Dermis blood vessel endothelial cell (primary cell): ENCODE data around the gene ZNF652. TPM values are rescaled to one million over a fixed set of nuclear protein-coding genes. Genes with fewer than 3 reads are reported as not detected.
A peak's percentile ranks its signal among the peaks of the same experiment; 100 is the strongest.
"Not testable (repeated sequence)": the region's sequence is repeated elsewhere in the genome, so short reads cannot be mapped to it uniquely, and the experiment has no call there.

Experiments
- DNase-seq: peaks from one replicate; pipeline ENCODE4 v3.0.0; 2010
- total RNA-seq: library from RNA; depleted of rRNA; stranded (reverse); fragments of >200 nt; gene quantifications from 2 replicates; pipeline ENCODE4 v1.2.3, GENCODE V29; 2014

The ZNF652 gene
- total RNA-seq, 1 donor from 2014 or later = 11.4 TPM

DNA sequence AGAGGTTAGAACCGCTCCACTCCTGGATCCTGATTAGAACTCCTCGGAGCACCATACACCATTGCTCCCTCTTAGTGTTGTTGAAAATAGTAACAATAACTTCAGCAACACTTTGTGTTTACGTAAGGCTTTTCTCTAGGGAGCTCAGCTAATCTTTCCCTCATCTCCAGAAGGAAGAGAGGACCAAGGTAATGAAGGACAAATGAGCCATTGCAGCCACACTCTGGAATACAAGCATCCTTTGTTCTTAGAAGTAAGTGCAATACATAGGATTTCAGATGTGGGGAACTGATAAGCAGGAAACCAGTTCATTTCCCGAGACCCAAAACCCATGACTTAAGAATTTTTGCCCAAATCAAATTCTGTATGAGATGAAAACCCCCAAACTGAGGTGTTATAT lies 22.9 kb upstream of the ZNF652 start:
- DNase-seq = no peak

DNA sequence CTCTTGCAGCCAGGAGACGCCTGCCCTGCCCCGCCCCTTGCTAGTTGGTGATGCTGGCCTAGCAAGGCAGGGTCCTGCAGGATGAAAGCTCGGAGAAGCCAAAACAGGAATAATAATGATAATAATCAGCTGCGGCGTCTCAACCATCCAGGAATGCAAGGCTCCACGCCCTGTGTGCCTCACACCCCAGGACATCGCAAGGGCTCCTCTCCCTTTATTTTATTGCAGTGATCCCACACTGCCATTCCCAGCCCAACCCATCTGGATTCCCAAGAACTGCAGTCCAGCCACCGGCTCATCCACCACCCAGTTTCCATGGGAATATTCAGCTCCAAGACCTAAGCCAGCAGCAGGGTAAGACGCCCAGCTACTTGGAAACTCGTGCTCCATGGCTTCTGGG lies 21.0 kb upstream of the ZNF652 start:
- no peak for DNase-seq

DNA sequence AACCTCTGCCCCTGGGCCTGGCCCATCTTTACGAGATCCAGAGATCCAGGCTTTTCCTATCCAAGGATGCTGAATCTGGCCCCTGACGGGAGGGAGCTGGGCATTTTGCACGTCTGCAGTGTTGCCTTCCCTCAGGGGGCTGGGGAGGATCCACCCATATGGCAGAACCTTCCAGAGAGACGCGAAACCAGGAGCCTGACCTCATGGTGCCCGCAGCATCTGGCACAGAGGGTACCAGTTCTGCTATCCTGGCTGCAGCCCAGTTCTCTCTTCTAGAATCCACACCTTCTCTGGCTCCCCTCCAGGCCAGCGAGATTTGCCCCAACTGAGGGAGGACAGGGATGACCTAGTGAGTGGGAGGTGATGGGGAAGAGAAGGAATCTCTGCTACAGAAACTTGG lies 20.5 kb upstream of the ZNF652 start:
- no peak for DNase-seq

DNA sequence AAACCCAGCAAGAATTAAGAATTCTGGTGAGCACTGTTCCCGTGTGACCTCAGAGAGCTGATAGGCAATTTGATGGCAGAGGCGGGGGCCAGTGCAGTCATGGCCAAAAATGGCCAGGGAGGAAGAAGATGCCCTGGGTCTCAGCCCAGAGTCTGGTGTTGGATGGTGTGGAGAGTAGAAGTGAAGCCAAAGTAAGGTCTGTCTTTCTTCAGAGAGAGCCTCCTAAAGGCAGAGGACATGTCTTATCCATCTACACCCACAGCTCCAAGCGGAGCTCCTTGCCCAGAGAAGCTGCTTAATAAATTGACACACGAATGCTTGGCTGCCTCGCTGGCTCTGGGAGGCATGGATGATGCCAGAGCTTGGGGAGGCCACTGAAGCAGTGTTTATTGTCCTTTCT lies 19.7 kb upstream of the ZNF652 start:
- DNase-seq = no peak

DNA sequence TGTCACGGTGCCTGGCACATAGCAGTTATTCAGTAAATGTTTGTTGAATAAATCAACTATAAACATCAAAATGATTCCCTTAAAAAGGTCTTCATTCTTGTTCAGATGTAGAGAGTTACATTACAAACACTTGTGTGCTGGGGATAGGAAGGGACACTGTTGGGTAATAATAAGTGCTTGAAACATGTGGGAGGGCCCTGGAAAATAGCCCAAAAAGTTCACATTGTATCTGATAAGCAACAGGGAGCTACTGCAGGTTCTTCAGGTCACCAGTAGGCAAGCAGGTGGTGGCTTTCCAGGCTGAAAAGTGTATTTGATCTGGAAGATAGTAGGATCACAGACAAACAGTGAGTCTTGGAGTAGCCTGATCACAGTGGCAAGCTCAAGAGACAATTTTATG lies 19.0 kb upstream of the ZNF652 start:
- DNase-seq = no peak

DNA sequence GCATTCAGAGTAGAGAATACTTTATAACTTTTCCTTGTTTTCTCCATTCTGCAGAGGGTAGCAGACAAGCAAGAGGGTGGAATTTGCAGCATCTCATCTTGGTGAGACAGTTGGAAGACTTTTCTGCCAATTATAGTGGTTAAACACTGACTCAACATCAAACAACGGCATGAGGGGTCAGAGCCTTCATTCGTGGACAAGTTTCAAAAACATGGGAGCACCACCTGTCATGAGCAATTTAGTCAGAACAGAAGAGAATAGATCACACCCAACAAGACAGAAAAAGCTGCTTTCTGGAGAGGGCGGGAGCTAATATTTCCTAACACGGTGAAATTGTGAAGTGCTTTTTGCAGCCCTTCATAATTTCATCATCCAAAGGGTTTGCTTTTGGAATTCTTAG lies 17.9 kb upstream of the ZNF652 start:
- no peak for DNase-seq

DNA sequence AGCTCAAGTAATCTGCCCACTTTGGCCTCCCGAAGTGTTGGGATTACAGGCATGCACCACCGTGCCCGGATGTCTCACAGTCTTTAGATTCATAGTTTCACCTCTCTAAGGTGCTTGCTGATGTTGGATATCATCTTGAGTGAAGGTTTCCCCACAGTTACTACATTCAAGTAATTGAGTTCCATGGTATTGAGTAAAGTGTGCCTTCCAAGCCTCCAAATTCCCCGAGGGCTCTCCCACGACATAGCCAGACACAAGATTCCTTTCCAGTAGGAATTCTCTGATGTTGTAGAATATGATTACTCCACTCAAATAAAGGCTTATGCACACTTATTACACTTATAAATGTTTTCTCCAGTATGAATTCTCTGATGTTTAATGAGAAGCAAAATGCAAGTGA lies 16.3 kb upstream of the ZNF652 start:
- no peak for DNase-seq

DNA sequence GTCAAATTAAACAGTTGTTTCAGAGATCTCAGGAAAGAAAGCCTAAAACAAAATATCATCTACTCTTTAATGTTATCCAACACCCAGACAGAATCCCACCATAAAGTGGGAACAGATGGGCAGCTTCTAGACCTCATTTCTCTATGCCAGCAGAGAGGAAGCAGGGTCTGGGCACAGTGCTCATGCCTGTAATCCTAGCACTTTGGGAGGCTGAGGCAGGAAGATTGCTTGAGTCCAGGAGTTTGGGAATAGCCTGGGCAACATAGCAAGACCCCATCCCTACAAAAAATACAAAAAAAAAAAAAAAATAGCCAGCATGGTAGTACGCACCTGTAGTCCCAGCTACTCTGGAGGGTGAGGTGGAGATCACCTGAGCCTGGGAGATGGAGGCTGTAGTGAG lies 13.5 kb upstream of the ZNF652 start:
- DNase-seq = no peak

DNA sequence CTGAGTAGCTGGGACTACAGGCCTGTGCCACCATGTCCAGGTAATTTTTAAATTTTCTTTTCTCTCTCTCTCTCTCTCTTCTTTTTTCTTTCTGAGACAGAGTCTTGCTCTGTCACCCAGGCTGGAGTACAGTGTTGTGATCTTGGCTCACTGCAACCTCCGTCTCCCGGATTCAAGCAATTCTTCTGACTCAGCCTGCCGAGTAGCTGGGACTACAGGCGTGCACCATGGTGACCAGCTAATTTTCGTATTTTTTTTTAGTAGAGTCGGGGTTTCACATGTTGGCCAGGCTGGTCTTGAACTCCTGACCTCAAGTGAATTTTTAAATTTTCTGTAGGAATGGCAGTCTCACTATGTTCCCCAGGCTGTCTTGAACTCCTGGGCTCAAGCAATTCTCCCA lies 11.1 kb upstream of the ZNF652 start:
- DNase-seq = no peak

DNA sequence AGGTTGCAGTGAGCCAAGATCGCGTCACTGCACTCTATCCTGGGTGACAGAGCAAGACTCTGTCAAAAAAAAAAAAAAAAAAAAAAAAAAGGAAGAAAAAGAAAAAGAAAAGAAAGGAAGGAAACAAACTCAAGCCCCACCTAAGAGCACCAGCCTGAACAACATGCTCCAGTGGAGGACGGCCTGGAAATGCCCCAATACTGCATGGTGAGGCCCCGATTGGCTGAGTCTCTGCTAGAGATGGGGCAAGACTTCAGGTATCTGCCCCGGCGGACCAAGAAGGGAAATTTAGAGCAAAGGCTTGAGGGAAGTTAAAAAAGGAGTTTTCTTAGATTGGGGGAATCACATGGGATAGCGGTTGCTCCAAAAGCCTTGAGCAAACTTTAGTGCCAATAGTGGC lies 10.4 kb upstream of the ZNF652 start:
- DNase-seq = no peak

DNA sequence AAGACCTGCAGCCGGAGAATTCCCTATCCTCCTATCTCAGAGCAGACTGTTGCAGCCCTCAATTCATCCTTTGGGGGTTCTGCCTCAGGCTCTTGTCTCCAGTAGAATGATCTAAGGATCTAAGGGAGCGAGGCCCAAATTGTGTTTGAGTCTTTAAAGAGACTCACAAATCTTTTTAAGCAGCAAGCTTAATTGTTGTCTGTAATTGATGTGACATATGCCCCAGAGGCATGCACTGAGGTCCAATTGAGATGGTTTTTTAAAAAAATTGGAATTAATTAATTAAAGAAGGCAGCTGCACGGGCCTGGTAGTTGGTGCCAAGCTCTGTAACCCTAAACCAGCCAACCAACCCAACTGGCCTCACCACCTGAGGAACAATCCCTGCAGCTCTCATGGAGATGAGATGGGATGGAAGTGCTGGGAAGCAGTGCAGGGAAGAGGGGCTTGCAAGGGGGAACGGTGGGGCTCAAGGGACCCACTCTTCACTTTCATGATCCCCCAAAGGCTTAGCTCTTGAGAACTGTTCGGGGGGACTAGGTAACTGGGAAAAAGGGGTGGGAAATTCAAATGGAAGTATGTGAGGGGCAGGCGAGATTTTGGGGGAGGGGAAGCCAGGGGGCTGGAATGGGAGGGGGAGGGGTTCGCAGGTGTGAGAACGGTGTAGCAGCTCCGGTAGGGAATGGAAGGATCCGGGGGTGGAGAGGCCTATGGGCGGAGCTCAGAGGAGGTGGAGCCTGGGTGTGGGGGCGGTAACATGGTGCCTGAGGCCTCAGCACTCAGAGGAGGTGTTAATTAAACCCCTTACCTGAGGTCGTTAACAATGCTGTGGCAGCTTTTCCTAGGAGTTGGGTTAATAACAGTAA lies 9.2 kb upstream of the ZNF652 start:
- no peak for DNase-seq

DNA sequence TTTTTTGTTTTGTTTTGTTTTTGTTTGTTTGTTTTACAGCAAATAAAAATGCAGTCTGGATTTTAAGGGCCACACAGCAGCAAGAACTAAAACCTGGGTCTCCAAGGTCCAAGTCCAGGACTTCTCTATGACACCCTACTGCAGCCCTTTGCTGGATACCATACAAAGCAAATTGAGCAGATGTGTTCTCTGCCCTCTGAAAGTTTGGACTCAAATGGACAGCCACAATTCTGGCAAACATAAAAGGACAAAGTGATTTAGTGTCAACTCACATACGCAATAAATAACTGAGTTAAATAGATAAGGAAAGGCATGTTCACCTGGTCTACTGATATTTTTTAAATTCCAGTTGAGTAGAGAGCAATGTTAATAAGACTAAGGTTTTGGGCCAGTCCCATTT lies 7.7 kb upstream of the ZNF652 start:
- no peak for DNase-seq

DNA sequence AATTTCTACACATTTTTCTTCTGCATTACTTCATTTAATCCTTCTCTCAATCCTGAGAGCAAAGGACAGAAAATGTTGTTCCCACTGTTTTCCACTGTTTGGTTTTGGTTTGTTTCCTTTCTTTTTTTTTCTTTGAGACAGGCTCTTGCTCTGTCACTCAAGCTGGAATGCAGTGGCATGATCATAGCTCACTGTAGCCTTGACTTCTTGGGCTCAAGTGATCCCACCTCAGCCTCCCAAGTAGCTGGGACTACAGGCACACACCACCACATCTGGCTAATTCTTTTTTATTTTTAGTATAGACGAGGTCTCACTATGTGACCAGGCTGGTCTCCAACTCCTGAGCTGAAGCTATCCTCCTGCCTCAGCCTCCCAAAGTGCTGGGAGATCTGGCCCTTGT lies 7.0 kb upstream of the ZNF652 start:
- DNase-seq = no peak

DNA sequence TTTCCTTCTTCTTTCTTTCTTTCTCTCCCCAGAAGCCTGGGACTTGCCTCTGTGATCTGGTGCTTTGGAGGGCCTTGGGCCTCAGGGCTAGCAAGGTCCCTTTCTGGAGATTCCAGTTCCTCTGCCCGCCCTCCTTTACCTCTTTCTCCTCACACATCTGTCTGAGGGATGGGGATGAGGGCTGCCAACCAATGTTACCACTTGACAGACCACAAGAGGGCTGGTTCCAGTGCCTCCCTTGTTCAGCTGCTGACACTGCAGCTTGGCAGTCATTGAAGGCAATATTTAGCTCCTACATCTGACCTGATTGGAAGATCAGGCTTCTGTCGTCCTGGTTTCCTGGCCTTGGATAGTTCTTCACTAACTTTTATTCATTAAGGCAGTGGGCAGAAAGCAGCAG lies 3.6 kb upstream of the ZNF652 start:
- peak; percentile 50 for DNase-seq

DNA sequence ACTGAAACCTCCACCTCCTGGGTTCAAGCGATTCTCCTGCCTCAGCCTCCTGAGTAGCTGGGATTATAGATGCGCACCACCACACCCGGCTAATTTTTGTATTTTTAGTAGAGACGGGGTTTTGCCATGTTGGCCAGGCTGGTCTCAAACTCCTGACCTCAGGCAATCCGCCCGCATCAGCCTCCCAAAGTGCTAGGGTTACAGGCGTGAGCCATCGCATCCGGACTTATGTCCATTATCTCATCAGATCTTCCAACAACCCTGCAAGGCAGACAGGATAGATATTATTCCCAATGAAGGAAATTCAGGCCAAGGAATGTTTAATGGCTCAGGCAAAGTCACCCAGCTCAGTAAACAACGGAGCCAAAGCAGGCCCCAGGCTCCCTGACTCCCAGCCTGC lies 3.1 kb upstream of the ZNF652 start:
- DNase-seq = not testable (repeated sequence)

DNA sequence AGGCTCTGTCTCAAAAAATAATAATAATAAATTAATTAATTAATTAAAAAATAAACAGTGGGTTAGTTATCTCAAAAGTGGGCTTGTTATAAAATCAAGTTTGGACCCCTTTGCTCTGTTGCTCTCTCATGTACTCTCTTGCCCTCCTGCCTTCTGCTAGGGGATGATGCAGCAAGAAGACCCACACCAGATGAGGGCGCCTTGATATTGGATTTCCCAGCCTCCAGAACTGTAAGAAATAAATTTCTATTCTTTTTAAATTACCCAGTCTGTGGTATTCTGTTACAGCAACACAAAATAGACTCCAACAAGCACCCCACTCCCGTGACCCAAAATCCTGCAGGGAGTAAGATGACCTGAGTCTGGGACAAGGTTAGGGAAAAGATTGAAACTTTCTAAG lies 2.1 kb upstream of the ZNF652 start:
- no peak for DNase-seq

DNA sequence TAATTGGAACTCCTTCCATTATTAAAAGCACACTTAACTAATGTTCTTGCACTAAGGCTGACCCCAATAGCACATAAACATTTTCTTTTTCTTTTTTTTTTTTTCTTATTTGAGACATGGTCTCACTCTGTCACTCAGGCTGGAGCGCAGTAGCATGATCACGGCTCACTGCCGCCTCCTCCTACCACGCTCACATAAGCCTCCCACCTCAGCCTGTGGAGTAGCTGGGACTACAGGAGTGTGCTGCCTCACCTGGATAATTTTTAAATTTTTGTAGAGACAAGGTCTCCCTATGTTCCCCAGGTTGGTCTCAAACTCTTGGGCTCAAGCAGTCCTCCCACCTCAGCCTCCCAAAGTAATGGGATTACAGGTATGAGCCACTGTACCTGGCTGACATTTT lies 1.2 kb upstream of the ZNF652 start:
- no peak for DNase-seq

DNA sequence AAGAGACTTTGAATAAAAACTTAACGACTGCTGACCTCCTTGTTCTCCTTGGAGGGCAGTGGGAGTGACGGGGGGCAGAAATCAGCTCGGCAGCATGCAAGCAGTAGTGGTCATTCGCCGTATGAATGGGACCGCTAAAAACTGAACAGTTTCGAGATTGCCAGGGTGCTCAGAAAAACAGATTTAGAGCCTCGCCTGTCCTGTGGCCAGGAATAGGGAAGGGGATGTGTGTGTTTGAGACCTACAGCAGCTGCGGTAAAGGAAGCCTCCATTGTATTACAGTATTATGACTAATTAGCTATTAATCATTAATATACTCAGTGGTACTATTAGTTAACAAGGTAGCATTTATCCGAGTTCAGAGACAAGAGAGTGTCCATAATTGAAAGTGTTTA lies 670 bp upstream of the ZNF652 start:
- peak; percentile 29 for DNase-seq

DNA sequence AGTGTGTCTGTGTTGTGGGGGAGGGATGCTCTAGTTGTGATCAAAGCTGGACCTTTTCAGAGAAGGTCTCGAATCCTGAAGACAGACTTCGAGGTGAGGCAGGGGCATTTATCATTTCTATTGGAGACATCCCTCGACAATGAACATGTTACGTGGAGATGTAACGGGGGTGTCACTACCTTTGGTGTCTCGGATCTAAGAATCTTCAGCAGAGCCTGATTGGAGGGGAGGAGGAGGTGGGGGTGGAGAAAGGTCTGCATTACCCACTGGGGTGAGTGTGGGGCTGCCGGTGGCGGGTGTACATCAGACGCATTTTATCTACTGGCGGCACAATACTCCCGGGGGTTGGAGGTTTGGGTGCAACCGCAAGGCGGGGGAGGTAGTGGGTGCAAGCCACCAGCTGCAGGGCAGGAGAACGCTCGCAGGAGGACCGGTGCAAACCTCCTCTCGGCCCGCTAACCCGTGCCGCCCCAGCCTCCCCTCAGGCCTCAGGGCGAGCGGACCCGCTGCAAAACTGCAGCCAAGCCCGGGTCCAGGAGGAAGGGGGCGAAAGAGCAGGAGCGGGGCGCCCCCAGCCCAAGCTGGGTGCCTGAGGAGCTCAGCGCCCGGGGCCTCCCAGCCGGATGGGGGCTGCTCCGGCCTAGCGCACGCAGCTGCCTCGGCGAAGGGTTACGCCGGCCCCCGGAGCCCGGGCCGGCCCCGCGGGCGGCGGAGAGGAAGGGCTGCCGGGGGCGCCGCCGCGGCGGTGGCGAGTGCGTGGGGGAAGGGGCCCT lies 735 bp downstream of the ZNF652 start:
- DNase-seq = no peak

DNA sequence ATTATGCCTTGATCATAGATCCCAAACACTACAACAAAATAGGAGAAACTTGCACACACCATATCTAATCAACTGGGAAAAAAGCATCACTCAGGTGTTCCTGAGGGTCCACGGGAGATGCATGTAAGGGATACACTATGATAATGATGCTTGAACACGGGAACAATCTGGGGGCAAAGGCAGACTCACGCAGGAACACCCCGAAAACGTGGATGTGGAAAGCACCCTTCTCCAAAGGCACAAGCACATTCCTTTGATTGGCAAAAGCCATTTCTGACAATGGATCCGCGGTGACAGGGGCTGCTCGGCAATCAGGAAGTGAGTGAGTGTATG lies 1.3 kb downstream of the ZNF652 start:
- peak; percentile 62 for DNase-seq

DNA sequence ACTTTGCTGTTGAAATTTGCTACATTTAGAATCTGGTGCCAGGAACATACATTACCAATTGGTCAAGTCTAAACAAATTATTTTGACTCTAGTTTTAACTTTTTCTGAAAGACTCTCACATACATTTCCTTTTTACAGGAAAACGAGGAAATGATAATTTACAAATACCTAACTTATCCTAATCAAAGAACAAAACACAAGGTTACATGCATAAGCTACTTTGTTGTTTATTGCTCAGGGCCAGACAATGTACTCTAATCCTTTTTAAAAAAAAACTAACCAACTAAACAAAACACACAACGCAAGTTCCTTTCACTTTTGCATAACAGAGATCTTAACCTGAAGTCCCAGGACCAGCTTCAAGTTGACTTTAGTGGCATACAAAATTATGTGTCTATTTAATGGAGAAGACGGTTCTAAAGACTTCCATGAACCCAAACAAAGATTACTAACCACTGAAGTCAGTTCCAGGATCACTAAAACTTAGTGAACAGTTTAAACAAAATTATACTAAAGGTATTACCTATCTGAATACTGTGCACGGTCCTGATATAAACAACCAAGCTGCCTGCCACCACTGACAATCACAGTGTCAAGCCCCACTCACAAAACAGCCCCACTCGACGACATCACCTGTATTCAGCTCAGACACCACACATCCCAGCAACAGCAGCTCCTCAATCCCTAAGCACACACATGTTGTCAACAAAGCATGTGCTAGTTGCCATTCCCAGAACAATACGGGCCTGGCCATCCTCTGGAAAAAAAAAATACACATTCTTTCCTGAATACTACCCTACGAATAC lies 1.9 kb downstream of the ZNF652 start:
- peak; percentile 31 for DNase-seq

DNA sequence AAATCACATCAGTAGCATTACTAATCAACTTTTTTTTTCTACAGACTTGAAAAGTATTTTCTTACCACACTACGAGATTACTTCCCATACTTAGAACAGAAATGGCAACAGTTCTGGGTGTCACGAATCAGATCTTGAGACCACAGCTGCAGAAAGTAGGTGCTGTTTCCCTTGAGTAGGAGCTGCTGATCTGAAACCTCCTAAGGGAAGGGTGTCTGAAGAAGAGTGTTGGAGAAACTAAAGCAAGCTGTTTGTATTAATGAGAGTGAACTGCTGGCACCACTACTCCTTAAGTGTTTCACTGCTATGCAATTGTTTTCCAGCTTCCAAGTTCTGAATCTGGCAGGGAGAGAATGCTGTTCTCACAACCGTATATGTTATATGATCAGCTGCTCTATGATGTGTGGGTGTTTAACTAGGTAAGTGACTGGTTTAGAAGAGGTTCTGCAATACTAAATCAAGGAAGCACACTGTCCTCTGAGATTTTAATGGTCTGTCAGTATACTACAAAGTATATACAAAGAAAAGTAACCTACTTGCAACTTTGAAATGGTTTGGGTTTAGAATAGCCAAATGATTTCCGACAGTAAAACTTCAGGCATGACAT lies 3.3 kb downstream of the ZNF652 start:
- no peak for DNase-seq

DNA sequence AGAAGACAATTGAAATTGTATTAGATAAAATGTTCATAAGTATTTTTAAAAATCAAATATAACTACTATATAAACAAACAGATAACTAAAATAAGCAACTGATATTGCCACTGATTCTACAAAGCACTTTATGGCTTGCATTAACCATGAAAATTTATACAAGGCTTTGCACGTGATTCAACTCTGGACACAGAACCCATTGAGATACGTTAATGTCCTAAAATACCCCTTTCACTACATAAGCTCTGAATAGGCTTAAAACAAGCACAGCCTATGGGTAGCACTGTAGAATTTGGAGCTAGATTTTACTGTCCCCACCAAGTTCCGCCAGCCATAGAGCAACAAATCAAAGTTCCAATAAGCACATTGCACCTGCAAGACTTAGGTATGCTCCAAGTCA lies 4.5 kb downstream of the ZNF652 start:
- no peak for DNase-seq
